HG02970 (cell line): Measurements from ENCODE around the gene CELA3B.
"Not testable (repeated sequence)": the region's sequence is repeated elsewhere in the genome, so short reads cannot be mapped to it uniquely, and the experiment has no call there.

Source experiments
- ATAC-seq: cut with Tn5 transposase; IDR thresholded peaks from one replicate; pipeline ENCODE4 v1.9.1; 2021; ENCODE audit warnings: mild to moderate bottlenecking, moderate library complexity, moderate number of reproducible peaks; ENCODE audit not compliant: unreplicated experiment, low FRiP score

The CELA3B gene

DNA sequence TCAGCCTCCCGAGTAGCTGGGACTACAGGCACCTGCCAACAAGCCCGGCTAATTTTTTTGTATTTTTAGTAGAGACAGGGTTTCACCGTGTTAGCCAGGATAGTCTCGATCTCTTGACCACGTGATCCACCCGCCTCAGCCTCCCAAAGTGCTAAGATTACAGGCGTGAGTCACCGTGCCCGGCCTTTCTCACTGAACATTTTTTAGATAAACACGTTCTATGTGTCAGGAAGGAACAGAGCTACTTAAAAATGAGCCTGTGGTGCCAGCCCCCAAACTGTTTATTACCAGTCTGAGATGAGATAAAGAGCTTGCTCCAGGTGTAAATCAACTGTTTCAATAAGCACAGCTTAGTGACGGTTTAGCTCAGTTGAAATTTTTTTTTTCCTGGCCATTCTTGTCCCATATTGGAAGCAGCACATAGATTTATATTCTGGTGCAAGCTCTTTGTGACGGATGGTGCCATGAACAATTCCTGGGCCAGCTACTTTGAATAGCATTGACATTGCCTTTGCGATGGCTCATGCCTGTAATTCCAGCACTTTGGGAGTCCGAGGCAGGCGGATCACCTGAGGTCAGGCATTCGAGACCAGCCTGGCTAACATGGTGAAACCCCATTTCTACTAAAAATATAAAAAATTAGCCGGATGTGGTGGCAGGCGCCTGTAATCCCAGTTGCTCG is 33.7 kb upstream of the CELA3B start:
- ATAC-seq = not testable (repeated sequence)

DNA sequence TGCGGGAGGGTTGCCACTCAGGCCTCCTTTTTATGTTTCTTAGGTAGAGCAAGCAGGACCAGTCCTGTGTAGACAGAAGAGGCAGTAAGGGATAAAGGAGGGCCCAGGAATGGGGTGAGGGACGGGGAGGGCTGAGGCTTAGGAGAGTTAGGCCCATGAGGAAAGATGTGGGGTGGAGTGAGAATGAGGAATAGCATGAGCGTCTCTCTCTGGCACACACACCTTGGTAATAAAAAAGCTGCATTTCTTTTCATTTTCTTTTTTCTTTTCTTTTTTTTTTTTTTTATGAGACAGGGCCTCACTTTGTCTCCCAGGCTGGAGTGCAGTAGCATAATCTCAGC is 32.1 kb upstream of the CELA3B start:
- no peak for ATAC-seq

GRCh38 chr1:21946836-21947587 is 29.8 kb upstream of the CELA3B start:
- no peak for ATAC-seq

DNA sequence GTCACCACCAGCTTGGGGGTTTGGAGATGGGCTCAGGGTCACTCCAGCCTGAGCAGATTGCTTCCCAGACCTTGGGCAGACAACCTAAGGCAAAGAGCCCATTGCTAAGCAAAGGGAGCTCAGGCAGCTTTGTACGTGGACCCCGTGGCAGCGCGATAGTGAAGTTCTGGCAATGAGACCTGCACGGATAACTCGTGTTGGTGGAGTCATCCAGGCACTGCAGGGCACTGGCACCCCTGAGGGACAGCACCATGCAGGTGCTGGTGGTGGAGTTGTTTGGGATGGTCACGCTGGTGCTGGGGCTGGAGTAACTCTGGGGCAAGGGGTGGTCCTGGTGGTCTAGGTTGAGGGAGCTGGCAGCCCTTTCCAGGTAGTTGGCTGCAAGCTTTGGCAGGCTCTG is 26.1 kb upstream of the CELA3B start:
- ATAC-seq = no peak

DNA sequence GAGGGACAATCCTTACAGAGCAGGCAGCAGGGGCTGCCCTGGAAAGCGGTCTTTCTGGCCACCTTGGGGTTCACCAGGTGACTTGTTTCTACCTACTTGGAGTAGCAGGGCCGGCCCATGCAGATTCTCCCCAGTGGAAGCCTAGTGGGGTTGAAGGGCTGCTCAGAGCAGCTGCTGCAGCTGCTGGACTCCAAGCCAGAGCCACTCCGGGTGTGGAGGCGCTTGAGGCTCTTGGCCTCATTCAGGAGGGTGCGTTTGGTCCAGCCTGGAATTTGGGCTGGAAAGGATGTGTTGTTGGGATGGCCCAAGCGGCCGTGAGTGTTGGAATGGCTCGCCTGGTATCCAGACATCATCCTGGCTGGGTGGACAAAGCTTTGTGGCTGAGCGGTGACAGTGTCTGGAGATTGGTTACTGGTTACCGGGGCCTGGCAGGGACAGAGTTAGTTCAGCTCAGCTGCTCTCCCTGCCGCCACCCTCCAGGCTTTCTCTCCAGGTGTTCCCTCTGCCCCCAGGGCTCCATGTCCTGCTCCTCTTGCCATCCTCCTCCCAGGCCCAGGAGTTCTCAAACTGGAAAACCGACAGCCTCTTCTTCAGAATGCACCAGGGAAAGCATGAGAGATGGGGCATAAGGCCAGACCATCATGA is 25.5 kb upstream of the CELA3B start:
- ATAC-seq = no peak

DNA sequence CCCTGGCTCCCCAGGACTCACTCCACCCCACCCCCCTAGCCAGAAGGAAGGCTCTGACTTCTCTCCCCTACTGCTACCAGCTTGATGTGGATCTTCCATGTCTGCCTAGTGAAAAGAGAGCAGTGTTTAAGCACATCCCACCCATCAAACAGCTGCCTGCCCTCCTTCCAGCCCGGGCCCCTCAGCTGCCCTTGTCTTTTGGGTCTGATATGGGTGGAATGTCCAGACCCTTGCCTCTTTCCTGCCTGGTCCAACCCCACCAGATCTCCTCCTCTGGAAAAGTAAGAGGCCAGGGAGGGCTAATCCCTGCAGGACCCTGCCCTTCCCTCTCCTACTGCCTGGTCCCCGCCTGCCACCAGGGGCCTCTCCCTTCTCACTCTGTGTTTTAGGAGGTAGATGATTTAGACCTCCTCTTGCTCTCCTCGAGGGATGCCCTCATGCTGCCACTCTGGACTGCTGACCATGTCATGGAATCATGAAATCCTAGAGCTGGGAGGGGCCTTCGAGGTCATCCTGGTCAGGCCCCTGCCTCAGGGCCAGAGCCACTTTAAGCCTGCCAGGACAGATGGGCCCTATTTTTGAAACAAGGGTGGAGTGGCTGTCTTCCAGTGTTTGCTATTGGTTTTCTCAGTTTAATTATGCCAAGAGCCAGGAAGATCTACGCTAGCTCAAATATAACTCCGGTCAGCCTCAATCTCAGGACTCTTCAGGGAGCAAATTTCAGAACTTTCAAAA is 23.9 kb upstream of the CELA3B start:
- no peak for ATAC-seq

DNA sequence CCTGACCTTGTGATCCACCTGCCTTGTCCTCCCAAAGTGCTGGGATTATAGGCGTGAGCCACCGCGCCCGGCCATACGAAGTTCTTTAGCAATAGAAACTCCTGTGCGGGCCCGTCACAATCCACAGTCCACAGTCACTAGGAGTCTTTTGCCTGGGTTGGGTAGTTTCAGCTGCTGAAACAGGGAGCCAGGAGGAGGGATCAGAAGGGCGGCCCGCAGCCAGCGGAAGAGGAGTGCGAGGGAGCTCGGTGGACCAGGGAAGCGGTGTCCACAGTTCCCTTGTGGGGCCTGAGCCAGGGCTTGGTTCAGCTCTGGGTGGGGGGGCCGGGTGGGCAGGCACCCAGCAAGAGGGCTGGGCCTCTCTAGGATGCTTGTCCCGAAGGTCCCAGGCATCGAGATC is 21.8 kb upstream of the CELA3B start:
- ATAC-seq = no peak

- no peak for ATAC-seq
Observed at GRCh38 chr1:21955501-21956281, 21.1 kb upstream of the CELA3B start.

GRCh38 chr1:21956720-21957552 is 19.9 kb upstream of the CELA3B start:
- ATAC-seq = no peak

- no peak for ATAC-seq
Observed at GRCh38 chr1:21961337-21961736, 15.5 kb upstream of the CELA3B start.

DNA sequence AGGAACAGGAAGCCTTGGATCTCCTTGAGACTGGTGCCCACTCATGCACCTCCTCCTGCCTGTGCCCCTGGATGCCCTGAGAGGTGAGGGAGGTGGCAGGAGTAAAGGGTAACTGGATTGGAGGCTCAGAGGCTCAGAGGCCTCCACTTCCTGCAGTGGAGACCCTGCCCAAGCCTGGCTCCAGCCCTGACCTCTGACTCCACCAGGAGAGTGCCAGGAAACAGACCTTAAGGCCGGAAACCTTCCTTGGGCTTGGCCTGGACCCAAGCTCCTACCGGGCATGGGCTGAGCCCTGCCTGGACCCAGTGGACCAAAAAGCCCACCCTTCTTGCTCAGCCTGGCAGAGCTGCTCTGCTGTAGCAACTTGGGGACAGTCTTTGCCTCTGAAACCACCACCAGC is 15.0 kb upstream of the CELA3B start:
- ATAC-seq = no peak

- no peak for ATAC-seq
Observed at GRCh38 chr1:21963477-21964217, 13.2 kb upstream of the CELA3B start.

DNA sequence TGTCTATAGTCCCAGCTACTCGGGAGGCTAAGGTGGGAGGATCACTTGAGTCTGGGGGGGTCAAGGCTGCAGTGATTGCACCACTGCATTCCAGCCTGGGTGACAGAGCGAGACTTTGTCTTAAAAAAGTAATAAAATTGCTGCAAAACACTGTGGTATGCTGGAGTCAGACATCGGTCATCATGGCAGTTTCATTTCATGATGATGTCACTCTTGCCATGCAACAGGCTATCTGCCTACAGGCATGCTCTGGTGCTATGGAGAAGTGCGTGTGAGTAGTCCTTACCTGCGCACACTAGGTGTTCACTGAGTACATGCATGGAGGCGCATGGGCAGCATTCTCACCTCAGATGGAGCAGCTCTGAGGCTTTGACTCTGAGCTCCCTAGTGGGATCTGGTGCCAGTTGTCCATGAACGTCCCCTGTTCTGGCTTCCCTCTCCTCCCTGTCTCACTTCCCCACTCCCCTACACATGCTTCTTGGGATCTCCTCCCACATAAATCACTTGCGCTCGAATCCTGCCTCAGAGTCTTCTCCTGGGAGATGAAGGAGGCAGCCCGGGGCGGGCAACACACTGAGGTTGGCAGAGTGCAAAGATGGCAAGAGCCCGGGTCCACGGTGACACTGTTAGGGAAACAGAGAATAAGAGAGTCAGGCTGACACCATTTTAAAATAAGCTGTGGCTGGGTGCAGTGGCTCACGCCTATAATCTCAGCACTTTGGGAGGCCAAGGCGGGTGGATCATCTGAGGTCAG is 10.4 kb upstream of the CELA3B start:
- no peak for ATAC-seq

DNA sequence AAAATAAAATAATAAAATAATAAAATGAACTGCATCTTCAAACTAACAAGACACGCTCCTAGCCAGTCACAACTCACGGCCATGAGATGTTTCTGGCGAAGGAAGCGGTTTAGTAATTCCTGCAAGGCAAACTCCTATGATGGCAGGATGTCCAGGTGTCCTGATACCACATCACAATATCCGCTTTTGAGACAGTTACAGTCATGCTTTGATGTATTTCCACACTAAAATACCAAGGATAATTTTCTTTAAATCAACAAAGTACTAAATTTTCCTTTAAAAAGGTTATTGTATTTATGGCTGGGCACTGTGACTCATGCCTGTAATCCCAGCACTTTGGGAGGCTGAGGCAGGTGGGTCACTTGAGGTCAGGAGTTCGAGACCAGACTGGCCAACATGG is 9.6 kb upstream of the CELA3B start:
- ATAC-seq = not testable (repeated sequence)

DNA sequence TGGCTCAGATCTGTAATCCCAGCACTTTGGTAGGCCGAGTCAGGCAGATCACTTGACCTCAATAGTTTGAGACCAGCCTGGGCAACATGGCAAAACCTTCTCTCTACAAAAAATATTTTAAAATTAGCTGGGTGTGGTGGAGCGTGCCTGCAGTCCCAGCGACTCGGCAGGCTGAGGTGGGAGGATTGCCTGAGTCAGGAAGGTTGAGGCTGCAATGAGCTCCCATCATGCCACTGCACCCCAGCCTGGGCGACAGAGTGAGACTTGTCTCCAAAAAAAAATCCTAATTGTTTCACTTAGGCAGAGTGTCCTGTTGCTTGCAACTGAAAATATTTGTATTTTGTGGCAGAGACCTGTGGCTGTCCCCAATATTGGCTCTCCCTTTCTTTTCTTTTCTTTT is 7.8 kb upstream of the CELA3B start:
- ATAC-seq = not testable (repeated sequence)

DNA sequence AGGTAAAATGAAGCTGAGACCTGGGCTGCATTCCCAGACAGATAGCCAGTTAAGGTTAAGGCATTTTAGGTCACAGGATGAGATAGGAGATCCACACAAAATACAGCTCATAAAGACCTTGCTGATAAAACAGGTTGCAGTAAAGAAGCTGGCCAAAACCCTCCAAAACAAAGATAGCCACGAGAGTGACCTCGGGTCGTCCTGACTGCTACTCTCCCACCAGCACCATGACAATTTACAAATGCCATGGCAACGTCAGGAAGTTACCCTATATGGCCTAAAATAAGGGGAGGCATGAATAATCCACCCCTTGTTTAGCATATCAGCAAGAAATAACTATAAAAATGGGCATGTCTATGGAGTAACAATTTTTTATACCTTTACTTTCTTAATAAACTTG is 6.3 kb upstream of the CELA3B start:
- ATAC-seq = not testable (repeated sequence)

GRCh38 chr1:21972973-21973441 is 3.8 kb upstream of the CELA3B start:
- not testable (repeated sequence) for ATAC-seq

- ATAC-seq = not testable (repeated sequence)
Observed at GRCh38 chr1:21973948-21974347, 2.9 kb upstream of the CELA3B start.
